AG04450 (cell line): ENCODE data around the gene IRGC. TPM values are rescaled to one million over a fixed set of nuclear protein-coding genes. Genes with fewer than 3 reads are reported as not detected.

ENCODE experiments used
- CTCF ChIA-PET: fragments of 300-600, 350-600 bp; formaldehyde crosslinking; extraction: SDS; loops from one replicate; lab custom pipeline; 2022; ENCODE audit warnings: antibody characterized with exemption, inconsistent platforms; lab: Charles Lee
- POLR2A ChIA-PET: fragments of 350-600 bp; formaldehyde crosslinking; extraction: SDS; loops from one replicate; lab custom pipeline; 2021; ENCODE audit warnings: antibody characterized with exemption, inconsistent platforms; lab: Yijun Ruan, JAX
- DNase-seq: peaks from one replicate; pipeline ENCODE4 v3.0.0-alpha.2; 2011; ENCODE audit warnings: low read depth, low spot score
- H3K27ac ChIP-seq: one replicate; pipeline ENCODE4 v1.5.1; 2012; ENCODE audit warnings: low read depth, low read length, control low read depth
- H3K27me3 ChIP-seq: one replicate; pipeline ENCODE4 v1.6.0; 2012; ENCODE audit warnings: low read length; ENCODE audit not compliant: control insufficient read depth, insufficient read depth
- H3K4me3 ChIP-seq: 2 replicates; pipeline ENCODE4 v1.5.1; 2011; ENCODE audit warnings: mild to moderate bottlenecking, low read depth, low read length, control low read depth
- H3K9me3 ChIP-seq: 2 replicates; pipeline ENCODE4 v1.5.1; 2012; ENCODE audit warnings: low read length; ENCODE audit not compliant: control insufficient read depth, insufficient read depth
- polyA plus RNA-seq: library from polyadenylated mRNA; depleted of rRNA; stranded (reverse); fragments of >200 nt; gene quantifications from 2 replicates; pipeline ENCODE4 v1.2.3, GENCODE V29; 2011
- TF ChIP-seq, protein P1 (sequence below): IDR thresholded peaks from 2 replicates; pipeline ENCODE4 v1.5.1; 2011; ENCODE audit warnings: low read depth, low read length, control low read depth, inconsistent platforms

The IRGC gene
- polyA plus RNA-seq, 1 experiment = not detected

- Histone ChIP-seq H3K27me3 (no peaks in the 10 kb centered on the region), H3K27ac (peak within 1 kb of the TSS; percentile 100), H3K4me3 (peak within 1 kb of the TSS; percentile 88), H3K9me3 (no peaks in the 10 kb centered on the region)
- POLR2A ChIA-PET = interaction anchor here (0.5 to 1.9 kb wide), 8 partner anchors 9 to 86 kb away, joined by 3 to 14 read pairs (median 5); partner anchors contain the start of genes PLAUR and ZNF283
- peak; percentile 94 for DNase-seq
- CTCF ChIA-PET = interaction anchor here (0.8 to 5.2 kb wide), 5 partner anchors 9 to 86 kb away, joined by 3 to 30 read pairs (median 5); no protein-coding TSS in a partner anchor
- TF ChIP-seq, protein P1, sequence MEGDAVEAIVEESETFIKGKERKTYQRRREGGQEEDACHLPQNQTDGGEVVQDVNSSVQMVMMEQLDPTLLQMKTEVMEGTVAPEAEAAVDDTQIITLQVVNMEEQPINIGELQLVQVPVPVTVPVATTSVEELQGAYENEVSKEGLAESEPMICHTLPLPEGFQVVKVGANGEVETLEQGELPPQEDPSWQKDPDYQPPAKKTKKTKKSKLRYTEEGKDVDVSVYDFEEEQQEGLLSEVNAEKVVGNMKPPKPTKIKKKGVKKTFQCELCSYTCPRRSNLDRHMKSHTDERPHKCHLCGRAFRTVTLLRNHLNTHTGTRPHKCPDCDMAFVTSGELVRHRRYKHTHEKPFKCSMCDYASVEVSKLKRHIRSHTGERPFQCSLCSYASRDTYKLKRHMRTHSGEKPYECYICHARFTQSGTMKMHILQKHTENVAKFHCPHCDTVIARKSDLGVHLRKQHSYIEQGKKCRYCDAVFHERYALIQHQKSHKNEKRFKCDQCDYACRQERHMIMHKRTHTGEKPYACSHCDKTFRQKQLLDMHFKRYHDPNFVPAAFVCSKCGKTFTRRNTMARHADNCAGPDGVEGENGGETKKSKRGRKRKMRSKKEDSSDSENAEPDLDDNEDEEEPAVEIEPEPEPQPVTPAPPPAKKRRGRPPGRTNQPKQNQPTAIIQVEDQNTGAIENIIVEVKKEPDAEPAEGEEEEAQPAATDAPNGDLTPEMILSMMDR = no peak
These were observed 38.8 kb downstream of the IRGC start, which contains the start of gene SMG9 for GRCh38 chr19:43754503-43755255. TSS of gene SMG9 (minus strand) at chr19:43754962. CDS start at chr19:43750741, 4,221 bp downstream.

GRCh38 chr19:43755256-43755801, 39.5 kb downstream of the IRGC start:
- TF ChIP-seq, protein P1 = no peak
- Histone ChIP-seq H3K9me3 (no peaks in the 10 kb centered on the region), H3K27ac (peak overlapping the region; percentile 100), H3K4me3 (peak overlapping the region; percentile 88), H3K27me3 (no peaks in the 10 kb centered on the region)
- ChIA-PET CTCF (interaction anchor here (0.8 to 5.2 kb wide), 5 partner anchors 10 to 87 kb away, joined by 3 to 30 read pairs (median 5); no protein-coding TSS in a partner anchor), POLR2A (interaction anchor here (0.5 to 1.9 kb wide), 8 partner anchors 8 to 87 kb away, joined by 3 to 14 read pairs (median 5); partner anchors contain the start of genes PLAUR and ZNF283)
- no peak for DNase-seq

- no peak for DNase-seq
- H3K27ac ChIP-seq = no peak overlapping the region
- no peaks in the 10 kb centered on the region for H3K9me3 ChIP-seq
- ChIA-PET CTCF (interaction anchor here (1.0 to 1.4 kb wide), 2 partner anchors 14 to 15 kb away, joined by 4 to 5 read pairs; no protein-coding TSS in a partner anchor), POLR2A (interaction anchor here (0.9 kb wide), 2 partner anchors 15 to 90 kb away, joined by 3 read pairs; partner anchors contain the start of gene PLAUR)
- TF ChIP-seq, protein P1 = peak; percentile 64
- no peak overlapping the region for H3K4me3 ChIP-seq
- no peaks in the 10 kb centered on the region for H3K27me3 ChIP-seq
These were observed 43.6 kb downstream of the IRGC start for GRCh38 chr19:43759515-43759914.

- ChIA-PET POLR2A (no interaction called here), CTCF (interaction anchor here (1.0 to 1.8 kb wide), 2 partner anchors 15 to 49 kb away, joined by 3 to 4 read pairs; no protein-coding TSS in a partner anchor)
- Histone ChIP-seq H3K9me3 (no peaks in the 10 kb centered on the region), H3K4me3 (no peak overlapping the region), H3K27ac (no peak overlapping the region), H3K27me3 (no peaks in the 10 kb centered on the region)
- TF ChIP-seq, protein P1 = no peak
- DNase-seq = no peak
These were observed 45.1 kb downstream of the IRGC start for GRCh38 chr19:43760941-43761340.
